Muscle of back (tissue), 13 donors: ENCODE measurements around the gene BPHL. TPM values are rescaled to one million over a fixed set of nuclear protein-coding genes. Genes with fewer than 3 reads are reported as not detected.
"Not testable (repeated sequence)": the region's sequence is repeated elsewhere in the genome, so short reads cannot be mapped to it uniquely, and the experiment has no call there.

Source experiments
- DNase-seq, 3 donors: peaks; one replicate each; pipeline versions ENCODE4 v3.0.0 to v3.0.0-alpha.2; 2013
- long read RNA-seq, 9 donors: transcript quantifications; one replicate each; lab custom pipeline, GENCODE V29; 2026
- polyA plus RNA-seq, 10 donors: library from polyadenylated mRNA; unstranded; fragments of 120-200 nt; gene quantifications; one replicate each; pipeline ENCODE4 v1.2.1, GENCODE V29; 2013; ENCODE audit not compliant: insufficient read length in 10 of 10

The BPHL gene
- 10 to 100 TPM; 27.2 to 42.9 (median 35.1) TPM for polyA plus RNA-seq
- long read RNA-seq, donor 1, transcript BPHL-203 (7 exons, 1,928 nt) = major isoform, 11 of 54 reads
- long read RNA-seq, donor 1, partial matches to known transcripts = 0 of 54 reads
- long read RNA-seq, donor 1, other reads (novel, unspliced or antisense) = 43 of 54 reads
- long read RNA-seq, donor 2, transcript BPHL-203 (7 exons, 1,928 nt) = major isoform, 13 of 14 reads
- long read RNA-seq, donor 2, partial matches to known transcripts = 0 of 14 reads
- long read RNA-seq, donor 2, other reads (novel, unspliced or antisense) = 0 of 14 reads
- long read RNA-seq, donor 3 = 0 reads
- long read RNA-seq, donor 4, transcript BPHL-203 (7 exons, 1,928 nt) = major isoform, 8 of 80 reads
- long read RNA-seq, donor 4, partial matches to known transcripts = 72 of 80 reads
- long read RNA-seq, donor 4, other reads (novel, unspliced or antisense) = 0 of 80 reads
- long read RNA-seq, donor 5, transcript BPHL-203 (7 exons, 1,928 nt) = major isoform, 18 of 19 reads
- long read RNA-seq, donor 5, partial matches to known transcripts = 0 of 19 reads
- long read RNA-seq, donor 5, other reads (novel, unspliced or antisense) = 0 of 19 reads
- long read RNA-seq, donor 6, transcript BPHL-203 (7 exons, 1,928 nt) = major isoform, 16 of 135 reads
- long read RNA-seq, donor 6, partial matches to known transcripts = 117 of 135 reads
- long read RNA-seq, donor 6, other reads (novel, unspliced or antisense) = 0 of 135 reads
- long read RNA-seq, donor 7, transcript BPHL-203 (7 exons, 1,928 nt) = major isoform, 5 of 36 reads
- long read RNA-seq, donor 7, partial matches to known transcripts = 30 of 36 reads
- long read RNA-seq, donor 7, other reads (novel, unspliced or antisense) = 0 of 36 reads
- long read RNA-seq, donor 8, transcript BPHL-203 (7 exons, 1,928 nt) = major isoform, 11 of 17 reads
- long read RNA-seq, donor 8, partial matches to known transcripts = 5 of 17 reads
- long read RNA-seq, donor 8, other reads (novel, unspliced or antisense) = 0 of 17 reads
- long read RNA-seq, donor 9 = 0 reads

DNA sequence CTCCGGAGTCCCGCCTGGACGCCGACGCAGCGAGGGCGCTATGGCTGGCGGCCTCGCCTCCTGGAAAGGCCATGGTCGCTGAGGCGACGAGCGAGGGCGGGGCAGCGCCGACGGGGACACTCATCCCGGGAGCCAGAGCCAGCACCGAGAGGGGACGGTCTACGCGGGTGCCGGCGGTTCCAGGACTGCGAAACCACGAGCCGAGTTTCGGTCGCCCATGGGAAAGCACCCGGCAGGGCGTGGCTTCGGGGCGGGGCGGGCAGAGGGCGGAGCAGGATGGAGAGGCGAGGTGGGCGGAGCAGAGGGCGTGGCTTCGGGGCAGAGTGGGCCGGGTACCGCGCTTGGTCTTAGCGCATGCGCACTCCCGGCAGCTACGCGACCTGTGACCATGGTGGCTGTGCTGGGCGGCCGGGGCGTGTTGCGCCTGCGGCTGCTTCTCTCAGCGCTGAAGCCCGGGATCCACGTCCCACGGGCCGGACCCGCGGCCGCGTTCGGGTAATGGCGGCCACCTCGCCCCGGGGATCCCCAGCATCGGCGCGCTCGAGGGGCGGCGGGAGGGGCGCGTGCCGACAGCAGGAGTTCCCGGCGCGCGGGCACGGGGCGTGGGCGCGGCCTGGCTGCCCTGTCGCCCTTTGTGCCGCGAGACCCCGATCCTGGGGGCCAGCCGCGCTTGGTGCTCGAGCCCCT is at the start of gene BPHL:
TSS of gene BPHL (plus strand) at position 359 of the 687 bp plus-strand sequence. CDS start at position 389, 30 bp downstream.
- DNase-seq = peak; percentile 94 to 99 (median 97)

DNA sequence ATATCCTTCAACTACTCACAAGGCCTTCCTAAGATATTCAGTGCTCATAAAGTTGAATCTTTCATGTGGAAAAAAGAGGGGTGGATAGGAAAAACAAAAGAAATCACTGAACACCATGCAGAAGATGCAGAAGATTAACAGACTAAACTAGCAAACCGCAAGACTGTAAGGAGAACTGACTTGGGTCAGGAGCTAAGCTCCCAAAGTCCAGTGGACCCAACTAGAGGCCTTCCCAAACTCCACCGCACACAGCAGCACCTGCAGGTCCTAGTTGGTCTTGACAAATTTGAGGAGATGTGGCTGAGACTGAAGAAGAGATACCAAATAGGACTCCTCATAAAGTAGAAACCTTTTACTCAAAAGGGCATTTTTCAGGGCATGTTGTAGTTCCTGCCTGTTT is 46.9 kb upstream of the BPHL start:
- DNase-seq = no peak

DNA sequence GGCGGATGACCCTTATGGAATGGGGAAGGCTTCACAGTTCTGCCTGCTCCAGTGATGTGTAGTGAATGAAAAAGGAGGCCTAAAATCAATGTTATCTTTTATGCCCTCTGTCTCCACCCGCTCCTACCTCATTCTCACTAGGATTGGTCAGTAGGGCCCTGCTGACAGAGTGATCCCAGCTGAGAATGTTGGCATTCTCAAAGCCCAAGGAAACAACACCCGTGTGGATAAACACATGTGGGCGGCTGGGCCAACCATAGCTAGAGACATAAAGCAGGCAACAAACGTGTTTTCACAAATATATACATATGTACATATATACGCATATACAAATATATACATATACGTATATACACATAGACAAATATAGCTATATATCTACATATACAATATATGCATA is 45.7 kb upstream of the BPHL start:
- DNase-seq = no peak

DNA sequence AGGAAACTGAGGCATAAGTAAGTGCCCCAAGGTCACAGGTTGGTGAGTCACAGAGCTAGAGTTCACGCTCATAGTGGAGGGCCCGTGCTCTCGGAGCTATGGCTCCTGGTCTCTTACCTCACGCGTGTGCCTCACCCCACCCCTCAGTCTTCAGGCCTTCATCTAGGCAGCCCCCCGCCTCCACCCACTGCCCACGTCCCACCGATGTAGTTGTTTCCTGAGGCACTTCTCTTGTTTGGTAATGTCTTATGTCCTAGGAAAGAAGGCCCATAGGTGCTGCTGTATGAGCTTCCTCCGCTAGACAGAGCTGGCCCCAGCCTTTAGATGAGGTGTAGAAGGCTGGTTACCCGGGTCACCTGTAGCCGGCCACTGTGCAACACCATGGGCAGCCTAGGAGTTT is 45.1 kb upstream of the BPHL start:
- DNase-seq = no peak

DNA sequence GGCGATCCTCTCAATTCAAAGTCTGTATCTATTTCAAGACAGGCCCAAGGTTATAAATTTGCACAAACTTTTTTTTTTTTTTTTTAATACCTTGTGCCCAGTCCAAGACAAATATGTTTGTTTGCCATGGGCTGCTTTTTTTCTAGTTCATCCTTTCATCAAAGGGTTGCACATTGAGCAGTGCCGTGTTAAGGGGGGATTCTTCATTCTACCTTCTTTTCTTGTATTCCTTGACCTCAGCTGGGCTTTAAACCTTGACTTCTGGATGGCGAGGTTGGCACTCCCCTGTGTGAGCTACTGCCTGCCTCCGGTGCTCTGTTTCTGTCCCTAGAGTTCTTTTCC is 42.8 kb upstream of the BPHL start:
- no peak for DNase-seq

DNA sequence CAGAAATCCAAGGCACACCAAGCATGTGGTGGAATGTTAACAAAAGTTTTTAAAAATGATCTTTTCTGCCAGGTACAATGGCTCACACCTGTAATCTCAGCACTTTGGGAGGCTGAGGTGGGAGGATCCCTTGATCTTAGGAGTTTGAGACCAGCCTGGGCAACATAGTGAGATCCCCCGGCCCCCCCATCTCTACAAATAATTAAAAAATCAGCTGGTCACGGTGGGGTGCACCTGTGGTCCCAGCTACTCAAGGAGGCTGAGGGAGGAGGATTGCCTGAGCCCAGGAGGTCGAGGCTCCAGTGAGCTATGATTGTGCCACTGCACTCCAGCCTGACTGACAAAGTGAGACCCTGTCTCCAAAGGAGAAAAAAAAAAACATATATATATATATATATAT is 42.2 kb upstream of the BPHL start:
- DNase-seq = no peak

DNA sequence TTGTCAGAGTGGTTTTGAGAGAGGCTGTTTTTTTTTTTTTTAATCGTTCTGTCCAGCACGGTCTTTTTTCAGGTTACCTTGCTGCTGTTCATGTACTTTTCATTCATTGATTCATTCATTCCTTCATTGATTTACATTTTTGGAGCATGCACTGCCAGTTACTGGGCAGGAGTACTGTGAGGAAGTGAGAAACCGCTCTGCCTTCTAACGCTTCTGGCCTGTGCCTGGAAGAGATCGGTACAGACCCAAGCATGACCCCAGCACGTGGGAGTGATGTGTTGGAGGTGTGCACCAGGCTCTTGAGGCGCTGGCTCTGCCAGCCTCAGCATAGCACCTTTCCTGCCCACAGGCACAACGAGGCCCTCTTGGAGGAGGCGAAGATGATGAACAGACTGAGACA is 41.1 kb upstream of the BPHL start:
- no peak for DNase-seq

DNA sequence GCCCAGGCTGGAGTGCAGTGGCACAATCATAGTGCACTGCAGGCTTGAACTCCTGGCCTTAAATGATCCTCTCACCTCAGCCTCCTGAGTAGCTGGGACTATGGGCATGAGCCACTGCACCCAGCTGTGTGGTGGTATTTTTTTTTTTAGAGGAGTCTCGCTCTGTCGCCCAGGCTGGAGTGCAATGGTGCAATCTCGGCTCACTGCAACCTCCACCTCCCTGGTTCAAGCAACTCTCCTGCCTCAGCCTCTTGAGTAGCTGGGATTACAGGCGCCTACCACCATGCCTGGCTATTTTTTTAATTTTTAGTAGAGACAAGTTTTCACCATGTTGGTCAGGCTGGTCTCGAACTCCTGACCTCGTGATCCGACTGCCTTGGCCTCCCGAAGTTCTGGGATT is 39.6 kb upstream of the BPHL start:
- not testable (repeated sequence) for DNase-seq

DNA sequence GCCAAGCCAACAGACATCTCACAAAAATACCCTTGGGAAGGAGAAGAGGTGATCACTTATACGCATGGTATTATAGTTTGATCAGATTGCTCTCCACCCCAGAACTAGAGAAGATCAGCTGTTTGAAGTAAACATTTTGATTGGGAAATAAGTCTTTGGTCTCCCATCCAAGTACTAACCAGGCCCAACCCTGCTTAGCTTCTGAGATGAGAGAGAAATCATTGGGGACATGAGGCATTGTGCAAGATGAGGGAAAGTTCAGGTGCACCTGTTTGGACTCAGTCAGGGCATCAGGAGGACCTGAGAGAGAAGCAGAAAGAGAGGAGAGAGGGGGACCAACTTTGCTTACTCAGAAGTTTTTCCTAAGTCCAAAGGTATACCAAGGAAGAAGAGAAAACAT is 38.8 kb upstream of the BPHL start:
- DNase-seq = no peak

DNA sequence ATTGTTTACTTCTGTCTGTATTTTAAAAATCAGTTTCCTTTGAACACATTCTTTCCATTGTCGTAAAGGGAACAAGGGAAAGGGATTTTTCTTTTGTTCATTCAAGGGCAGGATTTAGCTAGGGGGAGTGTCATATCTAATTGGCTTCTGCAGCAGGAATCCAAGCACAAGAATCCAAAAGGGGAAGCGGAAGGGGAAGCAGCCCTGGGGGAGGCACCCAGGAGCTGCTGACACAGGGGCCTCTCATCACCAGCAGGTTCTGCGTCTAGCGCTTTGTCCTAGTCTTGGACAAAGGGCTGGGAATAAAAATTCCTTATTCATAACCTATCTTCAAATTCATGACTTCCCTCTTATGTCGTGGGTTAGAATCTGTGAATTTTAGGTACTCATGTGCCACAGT is 36.6 kb upstream of the BPHL start:
- DNase-seq = peak in 1 of 3 donors; percentile 42

DNA sequence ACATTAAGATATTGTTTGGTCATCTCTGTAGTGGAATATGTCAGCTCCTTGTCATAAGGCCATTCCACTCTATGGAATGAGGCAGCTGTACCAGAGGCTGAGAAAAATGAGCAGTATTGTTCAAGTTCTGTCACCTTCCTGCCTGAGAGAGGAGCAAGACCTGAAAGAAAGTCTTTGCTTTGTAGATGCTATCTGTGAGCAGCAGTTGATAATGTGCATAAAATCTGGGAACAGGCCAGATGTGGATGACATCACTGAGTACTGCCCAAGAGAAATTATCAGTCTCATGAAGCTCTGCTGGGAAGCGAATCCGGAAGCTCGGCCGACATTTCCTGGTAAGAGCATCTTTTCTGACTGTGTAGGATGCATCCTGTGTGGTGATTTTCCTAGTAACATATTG is 33.4 kb upstream of the BPHL start:
- no peak for DNase-seq

DNA sequence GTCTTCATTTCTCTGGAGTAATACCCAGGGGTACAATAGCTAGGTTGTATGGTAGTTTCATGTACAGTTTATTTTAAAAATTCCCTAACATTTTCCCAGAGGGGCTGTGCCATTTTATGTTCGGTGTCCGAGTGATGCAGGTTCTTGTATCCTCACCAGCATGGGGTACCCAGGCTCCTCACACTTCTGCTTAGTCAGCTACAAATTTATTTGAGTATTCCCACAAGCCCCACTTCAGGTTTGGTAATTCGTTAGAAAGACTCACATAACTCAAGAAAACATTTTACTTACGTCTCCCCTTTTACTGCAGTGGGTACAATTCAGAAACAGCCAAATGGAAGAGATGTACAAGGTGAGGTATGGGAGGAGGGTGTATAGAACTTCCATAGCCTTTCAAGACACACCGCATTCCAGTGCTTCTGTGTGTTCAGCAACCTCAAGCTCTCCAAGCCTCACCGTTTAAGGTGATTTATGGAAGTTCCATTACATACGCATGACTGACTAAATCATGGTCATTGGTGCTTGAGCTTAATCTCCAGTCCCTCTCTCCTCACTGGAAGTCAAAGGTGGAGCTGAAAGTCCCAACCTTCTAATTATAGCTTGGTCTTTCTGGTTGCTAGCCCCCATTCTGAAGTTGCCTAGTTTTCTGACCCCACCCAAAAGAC is 32.1 kb upstream of the BPHL start:
- DNase-seq = no peak

DNA sequence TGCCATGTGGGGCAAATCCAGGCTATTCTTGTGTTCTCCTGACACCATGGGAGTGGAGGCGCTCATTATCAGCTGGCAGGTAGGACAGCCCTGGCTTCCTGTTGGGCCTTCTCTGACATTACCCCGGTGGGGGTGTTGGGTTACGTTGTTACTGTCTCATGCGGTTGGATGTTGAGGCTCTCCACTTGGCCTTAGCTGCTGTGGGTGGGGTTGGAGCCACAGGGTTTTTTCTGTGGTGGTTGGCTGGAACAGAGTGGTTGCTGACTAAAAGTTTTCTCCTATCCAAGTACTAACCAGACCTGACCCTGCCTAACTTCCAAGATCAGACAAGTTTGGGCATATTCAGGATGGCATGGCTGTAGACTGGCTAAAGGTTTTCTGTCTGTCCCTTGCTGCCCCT is 30.1 kb upstream of the BPHL start:
- DNase-seq = peak in 2 of 3 donors; percentile 27 to 39

DNA sequence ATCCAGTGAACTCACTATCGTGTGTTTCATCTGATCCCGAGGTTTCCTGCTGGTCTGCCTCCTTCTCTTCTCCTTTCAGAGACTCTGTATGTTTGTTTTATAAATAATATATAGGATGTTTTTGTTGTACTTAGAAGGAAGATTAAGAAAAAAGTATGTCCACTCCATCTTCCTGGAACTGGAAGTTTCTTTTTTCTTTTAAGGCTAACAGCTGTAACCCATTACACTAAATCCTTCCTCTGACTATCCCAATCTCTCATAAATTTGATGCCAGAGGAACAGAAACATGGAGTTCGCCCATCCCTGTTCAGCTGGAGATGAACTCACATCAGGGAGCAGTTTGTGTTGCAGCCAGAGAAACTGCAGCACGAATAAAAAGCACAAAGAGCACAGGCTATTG is 29.5 kb upstream of the BPHL start:
- peak; percentile 44 to 88 (median 79) for DNase-seq

DNA sequence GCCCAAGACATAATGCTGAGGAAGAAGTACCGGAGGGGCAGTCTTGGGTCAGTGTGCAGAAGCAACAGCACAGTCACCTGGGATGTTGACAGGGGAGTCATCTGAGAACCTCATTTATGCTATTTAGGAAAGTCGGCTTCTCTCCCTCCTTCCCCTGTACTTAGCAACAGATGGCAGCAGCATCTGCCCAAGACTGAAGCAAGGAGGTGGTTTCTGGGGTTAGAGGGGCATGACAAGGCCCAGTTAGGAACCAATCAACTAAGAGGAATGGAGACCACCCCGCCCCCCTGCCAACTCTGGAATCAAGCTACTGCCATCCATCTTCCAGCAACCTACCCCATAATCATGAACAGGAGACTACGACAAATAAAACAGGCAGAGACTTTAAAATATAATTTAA is 28.5 kb upstream of the BPHL start:
- DNase-seq = no peak

DNA sequence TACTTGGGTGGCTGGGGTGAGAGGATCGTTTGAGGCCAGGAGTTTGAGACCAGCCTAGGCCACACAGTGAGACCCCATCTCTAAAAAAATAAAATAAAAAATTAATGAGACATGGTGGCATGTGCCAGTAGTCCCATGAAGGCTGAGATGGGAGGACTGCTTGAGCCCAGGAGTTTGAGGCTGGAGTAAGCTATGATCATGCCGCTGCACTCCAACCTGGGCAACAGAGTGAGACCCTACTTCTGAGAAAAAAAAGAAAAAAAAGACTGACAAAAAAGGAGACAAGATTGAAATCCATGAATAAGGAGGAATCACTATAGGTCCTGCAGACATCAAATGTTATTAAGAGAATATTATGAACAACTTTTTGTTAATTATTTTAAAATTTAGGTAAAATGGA is 23.7 kb upstream of the BPHL start:
- DNase-seq = no peak

DNA sequence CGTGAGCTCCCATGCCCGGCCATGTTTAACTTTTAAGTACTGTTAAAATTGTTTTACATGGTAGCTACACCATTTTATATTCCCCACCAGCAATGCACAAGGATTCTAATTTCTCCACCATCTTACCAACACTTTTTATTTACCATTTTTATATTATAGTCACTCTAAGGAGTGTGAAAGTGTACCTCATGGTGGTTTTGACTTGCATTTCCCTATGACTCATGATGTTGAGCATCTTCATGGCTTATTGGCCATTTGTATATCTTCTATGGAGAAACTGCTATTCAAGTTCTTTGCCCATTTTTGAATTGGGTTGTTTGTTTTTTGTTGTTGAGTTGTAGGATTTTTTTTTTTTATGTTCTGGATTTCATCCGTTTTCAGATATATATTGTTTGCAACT is 15.6 kb upstream of the BPHL start:
- DNase-seq = no peak

DNA sequence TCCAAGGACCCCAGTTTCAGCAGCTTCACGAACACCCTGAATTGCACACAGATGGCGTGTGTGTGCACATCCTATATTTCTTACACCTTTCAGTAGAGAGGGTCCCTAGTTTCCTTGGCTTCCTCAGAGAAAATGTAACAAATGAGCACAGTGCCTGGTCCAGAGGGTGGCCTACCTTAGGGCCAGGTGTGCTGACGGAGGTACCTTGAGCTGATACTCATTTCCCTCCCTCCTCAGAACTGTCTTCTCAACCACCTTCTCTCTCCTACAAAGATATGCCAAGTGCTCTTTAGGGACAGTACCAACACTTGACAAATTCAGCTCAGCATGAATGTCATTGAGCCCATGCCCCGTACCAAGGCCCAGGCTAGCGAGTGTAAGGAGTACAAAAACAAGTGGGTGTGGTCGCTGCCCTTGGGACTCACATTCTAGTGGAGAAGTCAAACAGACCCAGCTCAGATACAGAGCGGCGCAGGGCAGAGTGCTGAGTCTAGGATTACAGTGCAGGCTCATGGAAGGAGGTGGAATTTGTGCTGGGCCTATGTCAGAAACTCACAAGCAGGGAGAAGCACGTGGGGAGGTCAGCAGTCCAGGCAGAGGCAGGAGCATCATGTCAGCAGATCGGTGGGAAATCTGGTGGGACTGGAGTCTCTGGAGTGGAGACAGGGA is 9.6 kb upstream of the BPHL start:
- no peak for DNase-seq

DNA sequence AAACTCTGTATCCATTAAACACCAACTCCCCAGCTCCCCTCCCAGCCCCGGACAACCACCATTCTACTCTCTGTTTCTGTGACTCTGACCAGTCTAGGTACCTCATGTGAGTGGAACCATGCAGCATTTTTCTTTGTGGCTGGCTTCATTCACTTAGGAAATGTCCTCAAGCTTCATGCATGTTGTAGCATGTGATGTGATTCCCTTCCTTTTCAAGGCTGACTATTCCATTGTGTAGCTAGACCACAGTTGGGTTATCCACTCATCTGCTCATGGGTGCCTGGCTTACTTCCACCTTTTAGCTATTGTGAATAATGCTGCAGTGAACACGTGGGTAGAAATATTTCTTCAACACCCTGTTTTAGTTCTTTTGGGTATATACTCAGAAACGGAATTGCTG is 8.8 kb upstream of the BPHL start:
- DNase-seq = no peak

DNA sequence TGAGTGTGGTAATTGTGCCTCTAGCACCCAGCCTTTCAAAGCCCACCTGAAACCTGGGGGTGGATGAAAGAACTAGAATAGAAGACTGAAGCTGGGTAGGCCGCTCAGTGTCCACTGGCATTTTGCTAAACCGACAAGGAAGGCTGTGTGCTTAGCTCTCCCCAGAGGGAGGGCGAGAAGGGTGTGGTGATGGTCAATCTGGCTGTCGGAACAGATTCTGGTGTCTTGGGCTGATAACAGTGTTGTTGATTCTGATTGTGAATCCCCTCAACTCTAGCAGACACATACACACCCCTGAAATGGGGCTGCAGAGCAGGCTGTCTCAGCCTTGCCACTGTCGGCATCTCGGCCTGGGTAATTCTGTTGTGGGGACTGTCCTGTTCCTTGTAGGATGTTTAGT is 4.1 kb upstream of the BPHL start:
- no peak for DNase-seq

DNA sequence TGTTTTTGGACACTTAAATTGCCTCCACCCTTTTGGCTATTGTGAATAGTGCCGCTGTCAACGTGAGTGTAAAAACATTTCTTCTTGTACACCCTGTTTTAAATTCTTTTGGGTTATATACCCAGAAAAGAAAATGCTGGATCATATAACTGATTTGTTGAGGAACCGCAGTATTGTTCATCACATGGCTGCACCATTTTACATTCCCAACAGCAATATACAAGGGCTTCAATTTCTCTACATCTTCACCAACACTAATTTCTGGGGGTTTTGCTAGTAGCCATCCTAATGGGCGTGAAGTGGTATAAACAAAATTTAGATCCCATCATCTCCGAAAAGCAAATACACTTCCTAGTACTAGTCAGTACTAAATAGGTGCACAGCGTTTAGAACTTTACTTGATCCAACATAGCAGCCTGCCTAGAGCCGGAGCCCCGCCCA is 579 bp upstream of the BPHL start:
- no peak for DNase-seq
